HG02588 (cell line): ENCODE measurements around the gene PPFIA3.

ENCODE experiments used
- ATAC-seq: cut with Tn5 transposase; IDR thresholded peaks from one replicate; pipeline ENCODE4 v1.9.1; 2021; ENCODE audit warnings: mild to moderate bottlenecking, moderate library complexity; ENCODE audit not compliant: unreplicated experiment

The PPFIA3 gene

DNA sequence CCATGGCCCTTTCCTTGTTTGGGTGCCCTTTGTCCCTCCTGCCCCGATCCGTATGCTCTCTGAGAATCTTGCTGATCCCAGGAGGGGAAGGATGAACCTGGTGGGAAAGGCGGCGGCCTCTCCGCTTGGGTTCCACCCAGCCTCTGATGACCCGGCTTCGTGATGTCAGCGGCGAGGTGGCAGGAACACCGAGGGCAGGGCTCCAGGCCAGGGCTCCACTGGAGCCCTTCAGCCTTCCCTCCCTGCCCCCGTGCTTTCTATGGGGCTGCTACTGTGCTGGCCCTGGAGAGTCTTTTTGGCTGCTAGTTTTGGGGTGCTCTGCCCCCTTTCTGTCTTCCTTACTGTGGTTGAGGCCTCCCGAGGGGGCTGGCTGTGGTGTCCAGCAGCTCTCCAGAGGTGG is 17.0 kb upstream of the PPFIA3 start:
- ATAC-seq: no peak

- ATAC-seq: no peak
These were observed 15.8 kb upstream of the PPFIA3 start for GRCh38 chr19:49103331-49104085.

- ATAC-seq: no peak
These were observed 15.0 kb upstream of the PPFIA3 start for GRCh38 chr19:49104229-49104864.

GRCh38 chr19:49106648-49107135 is 12.7 kb upstream of the PPFIA3 start:
- ATAC-seq: no peak

DNA sequence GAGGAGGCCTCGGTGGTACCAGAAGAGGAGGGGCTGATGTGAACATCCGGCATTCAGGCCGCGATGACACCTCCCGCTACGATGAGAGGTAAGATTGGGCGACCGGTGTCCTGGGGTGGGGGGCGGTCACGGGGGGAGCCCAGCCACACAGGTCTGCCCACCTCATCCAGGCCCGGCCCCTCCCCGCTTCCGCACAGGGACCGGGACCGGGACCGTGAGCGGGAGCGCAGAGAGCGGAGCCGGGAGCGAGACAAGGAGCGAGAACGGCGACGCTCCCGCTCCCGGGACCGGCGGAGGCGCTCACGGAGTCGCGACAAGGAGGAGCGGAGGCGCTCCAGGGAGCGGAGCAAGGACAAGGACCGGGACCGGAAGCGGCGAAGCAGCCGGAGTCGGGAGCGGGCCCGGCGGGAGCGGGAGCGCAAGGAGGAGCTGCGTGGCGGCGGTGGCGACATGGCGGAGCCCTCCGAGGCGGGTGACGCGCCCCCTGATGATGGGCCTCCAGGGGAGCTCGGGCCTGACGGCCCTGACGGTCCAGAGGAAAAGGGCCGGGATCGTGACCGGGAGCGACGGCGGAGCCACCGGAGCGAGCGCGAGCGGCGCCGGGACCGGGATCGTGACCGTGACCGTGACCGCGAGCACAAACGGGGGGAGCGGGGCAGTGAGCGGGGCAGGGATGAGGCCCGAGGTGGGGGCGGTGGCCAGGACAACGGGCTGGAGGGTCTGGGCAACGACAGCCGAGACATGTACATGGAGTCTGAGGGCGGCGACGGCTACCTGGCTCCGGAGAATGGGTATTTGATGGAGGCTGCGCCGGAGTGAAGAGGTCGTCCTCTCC is 11.5 kb upstream of the PPFIA3 start:
- ATAC-seq: no peak

- no peak for ATAC-seq
These were observed 10.3 kb upstream of the PPFIA3 start for GRCh38 chr19:49109051-49109450.

GRCh38 chr19:49109569-49110233 is 9.6 kb upstream of the PPFIA3 start:
- no peak for ATAC-seq

GRCh38 chr19:49110567-49110966 is 8.8 kb upstream of the PPFIA3 start:
- no peak for ATAC-seq

DNA sequence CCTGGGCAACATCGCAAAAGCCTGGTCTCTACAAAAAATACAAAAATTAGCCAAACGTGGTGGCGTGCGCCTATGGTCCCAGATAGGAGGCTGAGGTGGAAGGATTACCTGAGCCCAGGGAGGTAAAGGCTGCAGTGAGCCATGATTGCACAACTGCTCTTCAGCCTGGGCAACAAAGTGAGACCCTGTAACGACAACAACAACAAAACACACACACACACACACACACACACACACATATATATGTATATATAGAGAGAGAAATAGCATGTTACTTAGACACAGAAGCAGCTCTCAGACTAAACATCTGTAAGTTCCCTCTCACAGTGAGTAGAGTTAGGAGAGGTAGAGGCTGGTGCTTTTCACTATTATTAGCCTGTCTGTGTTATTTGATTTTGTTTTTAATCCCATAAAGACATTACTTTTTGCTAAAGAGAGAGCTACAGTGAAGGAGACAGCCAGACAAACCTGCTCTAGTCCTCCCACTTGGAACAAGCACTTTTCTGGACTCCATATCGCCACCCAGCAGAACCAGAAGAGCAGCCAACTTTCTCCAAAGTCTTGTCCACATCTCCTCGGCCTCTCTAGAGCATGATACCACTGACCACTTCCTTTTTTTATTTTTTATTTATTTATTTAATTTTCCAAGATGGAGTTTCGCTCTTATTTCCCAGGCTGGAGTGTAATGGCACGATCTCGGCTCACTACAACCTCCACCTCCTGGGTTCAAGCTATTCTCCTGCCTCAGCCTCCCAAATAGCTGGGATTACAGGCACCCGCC is 7.9 kb upstream of the PPFIA3 start:
- no peak for ATAC-seq

- peak; percentile 42 for ATAC-seq
These were observed 5.3 kb upstream of the PPFIA3 start, which contains the start of gene LIN7B for GRCh38 chr19:49113762-49114629. TSS of gene LIN7B (plus strand) at chr19:49114370. CDS start at chr19:49114405, 35 bp downstream.

- no peak for ATAC-seq
These were observed 4.5 kb upstream of the PPFIA3 start for GRCh38 chr19:49114630-49115363.

- no peak for ATAC-seq
These were observed 2.8 kb upstream of the PPFIA3 start for GRCh38 chr19:49116544-49116943.

DNA sequence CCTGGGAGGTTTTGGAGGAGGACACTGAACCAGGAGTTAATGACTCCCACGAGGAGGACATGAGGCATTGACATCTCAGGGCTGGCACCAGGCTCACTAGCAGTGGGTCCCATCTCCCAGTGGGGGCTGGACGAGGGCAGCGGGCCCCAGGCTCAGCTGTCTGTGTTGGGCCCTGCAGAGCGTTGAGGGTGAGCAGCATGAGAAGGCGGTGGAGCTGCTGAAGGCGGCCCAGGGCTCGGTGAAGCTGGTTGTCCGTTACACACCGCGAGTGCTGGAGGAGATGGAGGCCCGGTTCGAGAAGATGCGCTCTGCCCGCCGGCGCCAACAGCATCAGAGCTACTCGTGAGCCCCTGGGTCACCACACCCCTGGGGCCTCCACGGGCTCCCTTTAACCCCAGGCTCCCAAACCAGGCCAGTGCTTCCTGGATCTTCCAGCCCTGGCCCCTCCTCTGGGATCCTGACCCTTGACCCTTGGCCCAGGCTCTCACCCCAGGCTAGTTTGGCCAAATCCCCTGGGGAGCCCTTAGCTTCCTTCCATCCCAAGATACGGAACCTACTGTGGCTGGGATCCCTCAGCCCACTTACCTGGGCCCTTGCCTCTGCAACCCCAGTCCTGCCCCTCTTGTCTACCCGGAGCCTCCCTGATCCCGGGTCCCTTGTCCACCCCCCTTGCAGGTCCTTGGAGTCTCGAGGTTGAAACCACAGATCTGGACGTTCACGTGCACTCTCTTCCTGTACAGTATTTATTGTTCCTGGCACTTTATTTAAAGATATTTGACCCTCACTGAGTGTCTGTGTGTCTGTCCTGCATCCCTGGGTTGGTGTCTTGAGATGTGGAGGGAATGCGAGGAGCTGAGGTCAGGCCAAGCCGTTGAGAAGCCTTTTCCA is 1.4 kb upstream of the PPFIA3 start:
- ATAC-seq: no peak

DNA sequence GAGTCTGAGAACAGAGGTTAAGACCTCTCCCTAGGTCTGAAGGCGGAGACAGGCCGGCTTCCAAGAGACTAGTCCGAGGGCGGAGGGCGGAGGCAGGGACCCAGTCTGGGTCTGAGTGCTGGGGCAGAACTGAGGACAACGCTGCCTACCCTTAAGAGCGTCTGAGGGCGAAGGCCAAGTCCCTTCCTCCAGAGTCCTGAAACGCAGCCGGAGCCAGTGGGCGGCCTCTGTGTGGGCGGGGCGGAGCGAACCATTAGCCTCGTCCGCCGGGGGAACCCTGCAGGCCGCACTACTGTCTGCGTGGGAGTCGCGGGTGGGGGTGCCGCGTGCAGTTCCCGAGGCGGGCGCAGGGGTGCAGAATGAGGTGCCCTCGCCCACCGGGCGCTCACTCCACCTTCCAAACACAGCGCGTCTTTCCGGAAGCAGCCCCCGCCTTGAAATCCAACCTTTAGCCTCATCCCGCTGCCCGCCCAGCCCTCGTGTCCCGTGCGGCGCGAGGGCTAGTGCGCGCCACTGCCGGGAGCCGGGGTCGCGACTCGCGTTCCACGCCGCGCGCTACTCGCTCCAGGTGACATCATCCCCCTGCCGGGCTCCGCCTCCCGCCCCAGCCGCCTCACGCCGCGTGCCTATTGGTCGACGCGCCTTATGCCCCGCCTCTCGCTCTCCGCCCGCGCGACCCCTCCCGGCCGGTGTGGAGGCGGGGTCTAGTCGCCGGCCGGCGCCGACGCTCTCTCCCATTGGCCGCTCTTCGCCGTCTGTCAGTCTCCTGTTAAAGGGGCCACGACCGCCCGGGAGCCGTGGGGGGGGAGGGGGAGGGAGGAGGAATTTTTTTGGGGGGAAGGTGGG is 556 bp upstream of the PPFIA3 start, which contains the start of gene C19orf73:
C19orf73 (minus strand) TSS at position 579 of the 846 bp plus-strand sequence; CDS start at position 458, 121 bp downstream.
- ATAC-seq: peak; percentile 72

- ATAC-seq: no peak
These were observed 960 bp downstream of the PPFIA3 start for GRCh38 chr19:49120325-49120683.

GRCh38 chr19:49120868-49121267 is 1.5 kb downstream of the PPFIA3 start:
- ATAC-seq: no peak
